PC-9 (cell line): Measurements from ENCODE around the gene SYNM. TPM values are rescaled to one million over a fixed set of nuclear protein-coding genes. Genes with fewer than 3 reads are reported as not detected.

Source experiments
- BruUV-seq: library from RNA; stranded (reverse); fragments of 400-500 nt; replicated peaks from 2 replicates; lab custom pipeline; 2021; lab: Mats Ljungman, UMichigan
- CTCF ChIA-PET: fragments of 300-600 bp; sonication (Branson Sonifier 250); formaldehyde crosslinking; loops from one replicate; lab custom pipeline; 2022; ENCODE audit warnings: antibody characterized with exemption; lab: Charles Lee
- POLR2A ChIA-PET: fragments of 300-600 bp; sonication (Branson Sonifier 250); formaldehyde crosslinking; loops from one replicate; lab custom pipeline; 2022; ENCODE audit warnings: antibody characterized with exemption; ENCODE audit not compliant: unreplicated experiment; lab: Charles Lee
- DNase-seq, 2 experiments: peaks; one replicate each; pipeline versions ENCODE4 v3.0.0 to v3.0.0-alpha.2; 2015 to 2022; ENCODE audit warnings: mixed read lengths in 1 of 2
- H2AFZ ChIP-seq: fragments of 200-600 bp; sonication (generic); 2 replicates; pipeline ENCODE4 v1.8.1; 2017; ENCODE audit warnings: antibody characterized with exemption
- H3F3A ChIP-seq: fragments of 200-600 bp; sonication (generic); 2 replicates; pipeline ENCODE4 v1.8.1; 2017; ENCODE audit warnings: antibody characterized with exemption, mild to moderate bottlenecking, low read depth; ENCODE audit not compliant: insufficient read depth
- H3K27ac ChIP-seq: fragments of 200-600 bp; sonication (generic); 2 replicates; pipeline ENCODE4 v1.6.1; 2016; ENCODE audit warnings: mixed run types
- H3K27me3 ChIP-seq: fragments of 200-600 bp; sonication (generic); 2 replicates; pipeline ENCODE4 v1.6.1; 2016; ENCODE audit warnings: low read depth, mixed run types; ENCODE audit not compliant: insufficient read depth
- H3K36me3 ChIP-seq: fragments of 200-600 bp; sonication (generic); 2 replicates; pipeline ENCODE4 v1.6.1; 2016; ENCODE audit warnings: low read depth, mixed run types
- H3K4me1 ChIP-seq: fragments of 200-600 bp; sonication (generic); replicated peaks from 2 replicates; pipeline ENCODE4 v1.6.1; 2016; ENCODE audit warnings: mixed run types; ENCODE audit not compliant: insufficient read depth
- H3K4me2 ChIP-seq: fragments of 200-600 bp; sonication (generic); 2 replicates; pipeline ENCODE4 v1.6.1; 2017; ENCODE audit warnings: mixed run types
- H3K4me3 ChIP-seq: fragments of 200-600 bp; sonication (generic); 2 replicates; pipeline ENCODE4 v1.6.1; 2016; ENCODE audit warnings: mixed run types
- H3K79me2 ChIP-seq: fragments of 200-600 bp; sonication (generic); 2 replicates; pipeline ENCODE4 v1.6.1; 2017; ENCODE audit warnings: low read depth, mixed run types
- H3K9me2 ChIP-seq: fragments of 200-600 bp; sonication (generic); 2 replicates; pipeline ENCODE4 v1.8.1; 2017; ENCODE audit warnings: mild to moderate bottlenecking; ENCODE audit not compliant: insufficient read depth
- H3K9me3 ChIP-seq: fragments of 200-600 bp; sonication (generic); 2 replicates; pipeline ENCODE4 v1.8.1; 2016; ENCODE audit warnings: low read depth; ENCODE audit not compliant: insufficient read depth
- H4K20me1 ChIP-seq: fragments of 200-600 bp; sonication (generic); 2 replicates; pipeline ENCODE4 v1.8.1; 2017; ENCODE audit not compliant: insufficient read depth
- CTCF ChIP-seq: fragments of 200-600 bp; sonication (generic); conservative IDR thresholded peaks from 2 replicates; pipeline ENCODE4 v1.6.1; 2017; ENCODE audit warnings: mixed run types, antibody characterized with exemption, mild to moderate bottlenecking, moderate library complexity
- EZH2 ChIP-seq: fragments of 200-600 bp; sonication (generic); IDR thresholded peaks from 2 replicates; pipeline ENCODE4 v1.8.0; 2017; ENCODE audit warnings: antibody characterized with exemption, low read depth
- intact Hi-C: fragments of 100-400 bp; cut with micrococcal nuclease; formaldehyde crosslinking; loops from one replicate; pipeline ENCODE4 v1.10.0; 2022; ENCODE audit not compliant: unreplicated experiment
- total RNA-seq: library from RNA; stranded (reverse); gene quantifications from 2 replicates; pipeline ENCODE4 v1.2.3, GENCODE V29; 2021

The SYNM gene
- total RNA-seq, 1 experiment from 2014 or later = 2.4 TPM

- intact Hi-C loops = no loop called here
- ChIA-PET CTCF (no interaction called here), POLR2A (no interaction called here)
- Histone ChIP-seq H3F3A (no peaks in the 10 kb centered on the region), H3K27ac (no peak overlapping the region), H3K27me3 (no peaks in the 10 kb centered on the region), H3K9me3 (no peaks in the 10 kb centered on the region), H3K4me1 (no peaks in the 10 kb centered on the region), H3K4me2 (no peak overlapping the region), H4K20me1 (no peaks in the 10 kb centered on the region), H2AFZ (no peak overlapping the region), H3K79me2 (no peaks in the 10 kb centered on the region), H3K4me3 (no peak overlapping the region), H3K9me2 (no peaks in the 10 kb centered on the region), H3K36me3 (0 out of 2 replicates have a peak, but pooled peaks cover 4% of the 10 kb centered on the region)
- no peak for TF ChIP-seq EZH2
- no peak for TF ChIP-seq CTCF
- no peak for DNase-seq
- no TSS peak for BruUV-seq
These were observed 53.9 kb downstream of the SYNM start for GRCh38 chr15:99158626-99159412.

- Histone ChIP-seq H2AFZ (no peak overlapping the region), H3K4me3 (no peak overlapping the region), H3F3A (no peaks in the 10 kb centered on the region), H3K27ac (no peak overlapping the region), H3K36me3 (0 out of 2 replicates have a peak, but pooled peaks cover 4% of the 10 kb centered on the region), H3K9me2 (no peaks in the 10 kb centered on the region), H4K20me1 (no peaks in the 10 kb centered on the region), H3K4me1 (no peaks in the 10 kb centered on the region), H3K27me3 (no peaks in the 10 kb centered on the region), H3K9me3 (no peaks in the 10 kb centered on the region), H3K79me2 (no peaks in the 10 kb centered on the region), H3K4me2 (no peak overlapping the region)
- ChIA-PET POLR2A (no interaction called here), CTCF (no interaction called here)
- DNase-seq = no peak
- TF ChIP-seq EZH2 (no peak), CTCF (no peak)
- BruUV-seq = no TSS peak
- intact Hi-C loops = no loop called here
These were observed 58.6 kb downstream of the SYNM start for GRCh38 chr15:99163271-99164062.

GRCh38 chr15:99164119-99164518 is 59.2 kb downstream of the SYNM start:
- H3K4me3 ChIP-seq = no peak overlapping the region

More at GRCh38 chr15:99164119-99164518, 59.2 kb downstream of the SYNM start:
- Histone ChIP-seq H3K27ac (no peak overlapping the region), H3K27me3 (no peaks in the 10 kb centered on the region), H3K79me2 (no peaks in the 10 kb centered on the region), H3K4me2 (no peak overlapping the region), H3K4me1 (no peaks in the 10 kb centered on the region), H4K20me1 (no peaks in the 10 kb centered on the region), H3K9me2 (no peaks in the 10 kb centered on the region), H3K9me3 (no peaks in the 10 kb centered on the region), H3F3A (no peaks in the 10 kb centered on the region), H2AFZ (no peak overlapping the region), H3K36me3 (0 out of 2 replicates have a peak, but pooled peaks cover 4% of the 10 kb centered on the region)
- no peak for DNase-seq
- ChIA-PET POLR2A (no interaction called here), CTCF (no interaction called here)
- BruUV-seq = no TSS peak
- intact Hi-C loops = no loop called here
- TF ChIP-seq EZH2 (no peak), CTCF (no peak)
